HL-60/S4 treated with retinoic acid at 250 ng/mL for 4 days and 3 days (cell line): ENCODE data around the gene RNF20.
"Not testable (repeated sequence)": the region's sequence is repeated elsewhere in the genome, so short reads cannot be mapped to it uniquely, and the experiment has no call there.

Source experiments
- in situ Hi-C: fragments of 300-500 bp; cut with MboI; formaldehyde crosslinking; loops from 2 replicates; pipeline ENCODE4 v1.7.0; 2022; ENCODE audit warnings: low sequenced_read_pairs

The RNF20 gene

DNA sequence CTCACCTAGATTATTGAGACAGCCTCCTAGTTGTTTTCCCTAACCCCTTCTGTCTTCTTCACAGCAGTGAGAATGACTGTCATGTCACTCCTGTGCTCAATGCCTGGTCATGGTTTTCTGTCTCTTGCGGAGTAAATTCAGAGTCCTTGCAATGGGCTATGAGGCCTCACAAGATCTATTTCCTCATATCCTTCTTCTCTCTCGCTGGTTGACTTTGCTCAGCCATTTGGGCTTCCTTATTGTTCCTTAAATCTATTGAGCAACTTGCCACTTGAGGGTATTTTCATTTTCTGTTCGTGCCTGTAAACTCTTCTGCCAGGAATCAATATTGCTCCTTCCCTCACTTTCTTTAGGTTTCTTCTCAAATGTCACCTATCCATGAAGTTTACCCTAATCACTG is 52.1 kb downstream of the RNF20 start:
- in situ Hi-C loops: no loop called here

DNA sequence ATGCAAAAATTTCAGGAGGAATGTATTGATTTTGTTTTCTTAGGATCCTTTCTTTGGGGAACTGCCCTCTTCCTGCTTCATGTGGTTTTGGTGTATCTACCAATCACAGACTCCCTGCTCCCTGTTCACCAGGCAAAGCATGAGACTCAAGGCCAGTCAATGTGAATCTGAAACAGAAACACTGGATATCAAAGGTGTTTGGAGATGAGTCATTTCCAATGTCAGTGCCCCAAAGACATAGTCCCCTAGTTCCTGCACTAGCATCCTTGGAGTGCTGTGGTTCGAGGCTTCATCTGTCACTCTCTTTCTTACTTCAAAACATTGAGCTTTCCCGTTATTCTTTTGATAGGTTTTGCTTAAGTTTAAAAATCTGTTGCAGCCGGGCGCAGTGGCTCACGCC is 53.0 kb downstream of the RNF20 start:
- in situ Hi-C loops: no loop called here

DNA sequence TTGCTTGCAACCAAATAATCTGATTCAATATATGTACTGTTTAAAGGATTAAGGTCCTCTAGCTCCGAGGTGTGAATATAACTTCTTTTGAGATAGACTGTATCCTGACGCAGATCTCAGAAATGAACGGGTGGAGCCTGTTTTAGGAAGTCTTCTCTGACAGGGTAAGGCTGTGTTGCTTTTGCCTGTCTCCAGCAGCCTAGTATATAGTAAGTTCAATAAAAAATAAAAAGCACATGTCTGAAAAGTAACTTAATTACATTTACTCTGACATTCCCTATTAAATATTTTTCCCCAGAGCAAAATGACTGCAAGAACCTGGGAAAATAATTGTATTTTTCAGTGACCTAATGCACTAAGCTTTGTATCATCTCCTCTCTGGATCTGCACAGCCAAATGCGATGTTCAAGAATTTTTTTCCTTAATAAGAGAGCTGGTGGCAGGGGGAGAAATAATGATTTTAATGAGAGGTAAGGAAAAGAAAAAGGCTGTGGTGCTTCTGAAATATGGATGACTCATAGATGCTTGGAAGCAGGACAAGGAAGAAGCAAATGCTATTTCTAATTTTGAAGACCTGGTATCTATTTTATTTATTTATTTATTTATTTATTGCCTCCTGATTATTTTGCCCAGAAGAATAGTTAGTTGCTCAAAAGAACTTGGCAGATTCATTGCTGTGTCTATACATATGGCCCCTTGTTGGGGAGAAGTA is 53.8 kb downstream of the RNF20 start:
- in situ Hi-C loops: no loop called here

DNA sequence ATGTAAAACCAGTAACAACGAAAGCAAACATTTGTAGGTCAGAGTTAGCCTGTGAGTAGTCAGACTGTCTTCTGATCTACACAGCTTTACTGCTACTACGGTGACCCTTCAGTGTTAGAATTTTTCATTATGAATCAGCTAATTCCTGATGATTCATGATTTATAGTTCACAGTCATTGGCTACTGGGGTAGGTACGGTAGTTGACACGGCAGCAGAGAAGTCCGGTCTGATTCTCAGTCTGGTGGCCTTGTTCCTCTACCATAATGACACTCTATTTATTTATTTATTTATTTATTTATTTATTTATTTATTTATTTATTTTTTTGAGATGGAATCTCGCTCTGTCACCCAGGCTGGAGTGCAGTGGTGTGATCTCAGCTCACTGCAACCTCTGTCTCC is 56.4 kb downstream of the RNF20 start:
- in situ Hi-C loops: not testable (repeated sequence)

DNA sequence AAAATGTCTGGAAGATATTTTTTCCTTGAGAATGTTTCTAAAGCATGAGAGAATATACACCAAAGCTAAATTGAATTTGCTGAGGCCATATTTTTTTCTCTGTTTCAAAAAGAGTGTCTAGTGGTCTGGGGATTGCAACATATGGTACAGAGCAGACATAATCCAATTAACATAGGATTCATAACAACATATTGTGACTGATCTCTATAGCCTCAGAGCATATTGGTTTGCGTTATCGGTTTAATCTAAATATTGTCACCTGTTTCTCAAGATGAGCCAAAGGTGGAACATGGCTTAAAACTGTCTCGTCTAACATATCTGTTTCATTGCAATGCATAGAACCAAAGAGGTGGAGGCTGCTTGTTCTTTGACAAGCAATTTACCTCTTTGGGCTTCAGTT is 57.2 kb downstream of the RNF20 start:
- in situ Hi-C loops: no loop called here

DNA sequence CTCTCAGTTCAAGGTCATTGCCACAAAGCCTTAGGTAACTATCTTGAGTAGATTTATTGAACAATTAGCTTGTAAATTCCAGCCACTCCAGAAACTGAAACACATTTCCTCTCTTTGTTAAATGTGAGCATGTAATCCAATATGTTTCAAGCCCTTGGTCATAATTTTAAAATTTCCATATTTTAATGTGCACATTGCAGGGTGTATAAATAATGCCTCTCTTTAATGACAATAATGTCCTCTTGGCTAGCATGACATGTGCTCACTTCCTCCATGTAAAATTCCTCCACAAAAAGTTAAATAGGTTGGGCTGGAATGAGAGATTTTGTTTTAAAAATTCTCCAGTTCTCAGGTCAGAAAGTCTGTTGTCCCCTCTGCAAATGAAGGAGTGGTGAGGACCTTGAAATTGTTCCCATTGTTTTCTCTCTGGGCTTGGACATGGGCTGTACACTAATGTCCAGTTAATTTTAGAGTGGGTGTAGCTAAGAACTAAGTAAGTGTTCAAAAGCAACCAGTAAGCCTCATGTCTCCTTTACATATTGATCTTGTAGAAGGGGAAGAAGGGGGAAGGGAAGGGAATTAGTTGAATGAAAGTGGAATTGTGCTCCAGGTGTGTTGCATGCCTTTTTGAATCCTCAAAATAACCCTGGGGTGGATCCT is 58.3 kb downstream of the RNF20 start:
- in situ Hi-C loops: no loop called here

DNA sequence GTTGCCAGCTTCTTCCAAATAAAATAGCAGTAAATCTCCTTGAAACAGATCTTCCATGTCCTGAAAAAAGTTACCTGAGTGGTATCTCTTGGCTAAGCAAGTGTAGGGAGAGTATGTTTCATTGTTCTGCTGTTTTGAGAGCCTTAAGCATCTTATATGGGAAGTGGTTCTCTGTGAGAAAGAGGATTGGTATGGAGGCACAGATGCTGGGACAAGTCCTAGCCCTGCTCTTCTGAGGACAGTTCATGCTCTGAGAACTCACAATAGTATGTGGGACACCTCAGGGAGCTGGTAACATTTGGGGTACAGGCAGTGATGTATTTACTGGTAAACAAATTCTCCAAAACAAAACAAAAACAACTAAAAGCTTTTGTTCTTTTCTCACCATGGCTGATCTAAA is 59.1 kb downstream of the RNF20 start:
- in situ Hi-C loops: no loop called here

DNA sequence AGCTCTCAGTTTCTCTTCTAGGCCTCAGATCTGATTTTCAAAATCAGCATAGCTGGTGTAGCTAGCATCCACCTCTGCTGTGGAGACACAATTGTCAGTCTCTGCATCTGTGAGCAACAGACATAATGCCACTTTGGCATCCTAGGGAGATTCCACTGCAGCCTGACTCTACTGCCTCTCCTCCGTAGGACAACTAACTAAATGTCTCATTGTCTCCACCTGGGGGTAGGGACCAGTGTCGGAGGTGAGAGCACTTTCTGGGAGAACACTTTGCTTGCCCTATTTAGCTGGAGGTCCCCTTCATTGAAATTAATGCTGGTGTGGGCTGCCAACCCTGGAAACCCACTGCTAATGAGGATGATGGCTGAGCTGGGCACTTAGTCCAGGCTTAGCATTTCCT is 59.7 kb downstream of the RNF20 start:
- in situ Hi-C loops: no loop called here

DNA sequence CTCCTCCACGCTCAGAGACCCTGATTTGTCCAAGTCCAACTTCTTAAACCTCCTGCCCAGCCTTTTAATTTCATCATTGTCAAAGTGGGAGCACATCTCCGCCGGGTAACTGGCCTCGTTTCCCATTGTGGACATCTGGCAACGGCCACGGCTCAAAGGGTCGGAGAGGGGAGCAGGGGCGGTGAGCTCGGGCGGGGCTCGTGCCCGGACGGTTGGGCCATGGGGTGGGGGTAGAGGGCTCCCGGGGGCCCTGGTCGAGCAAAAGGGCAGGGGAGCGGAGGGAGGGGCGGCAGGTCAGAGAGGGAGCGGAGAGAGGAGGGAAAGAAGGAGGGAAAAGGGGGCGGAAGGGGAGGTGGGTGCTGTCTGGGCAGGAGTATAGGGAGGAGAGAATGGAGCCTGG is 61.1 kb downstream of the RNF20 start, which contains the start of gene PPP3R2:
PPP3R2 (minus strand) TSS at position 174 of the 400 bp plus-strand sequence; CDS start at position 126, 48 bp downstream.
- in situ Hi-C loops: no loop called here

DNA sequence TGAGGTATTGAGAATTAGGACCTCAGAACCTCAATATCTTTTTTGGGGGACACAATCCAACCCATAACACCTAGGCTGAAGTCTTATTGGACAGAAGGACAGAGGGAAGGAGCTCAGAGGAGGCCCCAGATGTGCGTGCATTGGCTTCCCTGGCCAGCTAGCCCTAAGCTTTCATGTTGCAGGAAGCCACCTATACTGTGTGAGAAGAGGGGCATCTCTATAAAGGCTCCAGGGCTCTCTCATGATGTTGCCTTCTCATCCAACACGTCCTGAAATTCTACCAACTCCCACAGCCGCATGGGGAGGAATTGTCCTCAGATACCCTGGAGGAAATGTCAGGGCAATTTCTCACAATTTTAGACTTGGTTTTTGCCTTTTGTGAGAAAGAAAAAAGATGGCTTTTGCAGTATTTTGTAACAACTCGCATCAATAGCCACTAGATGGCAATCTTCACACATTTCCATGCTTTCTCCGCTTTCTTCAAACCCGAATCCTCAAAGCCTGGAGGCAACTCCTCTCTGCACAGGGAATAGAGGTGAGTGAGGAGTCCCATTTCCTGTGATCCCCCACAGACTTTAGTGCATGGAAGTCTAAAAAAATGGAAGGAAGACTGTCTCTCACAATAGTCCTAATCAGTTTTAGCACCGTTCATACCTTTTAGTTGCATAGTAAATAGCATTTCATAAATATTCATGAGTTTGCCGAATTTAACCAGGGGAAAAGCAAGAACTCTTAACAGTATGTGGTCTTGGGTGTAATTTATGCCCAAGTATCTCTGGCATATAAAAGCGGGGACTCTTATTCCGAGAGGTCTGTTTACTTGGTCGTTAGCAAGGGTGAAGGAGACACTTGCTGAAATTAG is 68.5 kb downstream of the RNF20 start:
- in situ Hi-C loops: no loop called here

DNA sequence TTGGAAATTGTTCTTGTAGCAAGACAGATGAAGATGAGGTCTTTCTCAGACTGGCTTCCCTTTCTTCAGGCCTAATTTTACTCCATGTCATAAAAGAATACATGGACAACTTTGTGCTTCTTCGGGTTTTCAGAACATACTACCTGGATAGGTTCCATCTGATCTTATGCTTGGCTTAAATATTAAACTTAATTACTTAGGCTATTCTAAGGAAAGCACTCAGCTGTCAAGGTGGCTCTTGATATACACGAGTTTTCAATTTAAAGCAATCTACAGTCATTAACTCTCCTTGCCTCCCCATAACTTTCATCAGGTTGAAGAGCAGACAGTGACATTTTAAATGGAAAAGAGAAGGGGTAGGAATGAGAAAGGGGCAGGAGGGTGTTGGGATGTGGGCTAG is 70.6 kb downstream of the RNF20 start:
- in situ Hi-C loops: no loop called here

DNA sequence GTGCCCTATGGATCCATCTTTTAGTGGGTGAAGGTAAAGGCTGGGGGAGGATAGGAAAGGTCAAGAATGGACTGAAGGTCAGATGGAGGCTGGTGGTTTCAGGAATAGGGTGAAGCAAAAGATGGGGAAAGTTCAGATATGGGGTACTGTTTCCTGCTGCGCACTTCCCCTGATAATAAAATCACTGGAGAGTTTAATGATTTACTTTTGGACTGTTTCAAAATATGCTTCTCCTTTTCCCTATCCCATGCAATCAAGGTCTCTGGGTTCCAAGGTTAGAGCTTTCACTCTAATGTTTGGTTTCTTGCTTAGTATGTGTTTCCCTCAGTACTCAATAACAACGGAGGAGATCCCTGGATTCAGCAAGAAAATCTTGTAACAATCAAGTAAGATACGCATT is 71.9 kb downstream of the RNF20 start:
- in situ Hi-C loops: no loop called here
